HG03159 (cell line): ENCODE data around the gene BMPR1B.
A peak's percentile ranks its signal among the peaks of the same experiment; 100 is the strongest.

Experiments
- ATAC-seq: cut with Tn5 transposase; IDR thresholded peaks from one replicate; pipeline ENCODE4 v1.9.1; 2021; ENCODE audit warnings: mild to moderate bottlenecking, moderate library complexity; ENCODE audit not compliant: unreplicated experiment

Gene BMPR1B

DNA sequence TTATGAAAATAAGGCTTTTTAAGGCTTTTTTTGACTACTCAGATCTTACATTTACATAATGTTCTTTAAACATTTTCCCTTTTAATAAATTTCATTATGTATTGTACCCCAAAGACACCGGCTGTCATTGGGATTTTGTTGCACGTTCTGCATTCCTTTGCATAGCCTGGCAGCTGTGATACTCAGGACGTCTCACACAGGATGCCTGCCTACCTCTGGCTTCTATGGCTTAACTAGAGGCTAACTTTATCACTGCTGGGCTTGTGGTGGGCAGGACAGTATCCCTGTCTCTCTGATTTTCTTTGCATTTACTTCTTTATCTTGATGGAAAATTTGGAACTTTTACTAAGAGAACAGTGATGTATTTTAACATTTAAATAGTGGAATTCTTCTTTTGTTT is 147.8 kb downstream of the BMPR1B start:
- ATAC-seq, result no peak

DNA sequence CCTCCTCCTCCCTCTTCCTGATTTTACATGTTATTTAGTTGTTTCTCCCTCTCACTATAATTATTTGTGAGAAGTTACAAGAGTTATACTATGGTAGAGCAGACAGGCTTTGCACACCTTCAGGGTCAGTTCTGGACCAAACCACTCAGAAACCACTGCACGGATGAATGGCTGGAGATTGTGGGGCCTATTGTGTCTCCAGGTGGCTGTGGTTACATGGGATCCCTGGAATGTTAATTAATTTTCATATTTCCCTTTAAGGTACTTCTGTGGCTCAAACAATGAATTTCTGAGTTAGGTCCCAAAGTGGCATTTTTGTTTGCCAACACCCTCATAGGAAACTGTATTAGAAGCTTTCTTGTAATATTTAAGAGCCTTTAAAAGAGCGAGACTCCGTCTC is 151.9 kb downstream of the BMPR1B start:
- no peak for ATAC-seq

DNA sequence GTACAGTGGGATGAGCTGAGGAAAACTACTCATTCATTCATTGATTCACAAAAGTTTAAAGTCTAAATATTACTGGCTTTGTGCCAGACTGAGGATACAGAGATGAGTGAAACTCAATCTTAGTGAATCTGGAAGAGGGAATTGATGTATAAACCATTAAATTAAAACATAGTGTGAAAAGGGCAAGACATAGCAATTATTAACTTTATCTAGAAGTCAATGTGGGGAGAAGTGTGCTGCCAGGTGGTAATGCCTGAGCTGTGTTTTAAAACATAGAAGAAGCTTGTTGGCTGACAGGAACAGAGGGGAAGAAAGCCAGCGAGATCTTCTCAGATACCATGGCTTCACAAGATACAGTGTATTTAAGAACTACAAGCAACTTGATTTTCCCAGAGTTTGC is 153.4 kb downstream of the BMPR1B start:
- no peak for ATAC-seq

DNA sequence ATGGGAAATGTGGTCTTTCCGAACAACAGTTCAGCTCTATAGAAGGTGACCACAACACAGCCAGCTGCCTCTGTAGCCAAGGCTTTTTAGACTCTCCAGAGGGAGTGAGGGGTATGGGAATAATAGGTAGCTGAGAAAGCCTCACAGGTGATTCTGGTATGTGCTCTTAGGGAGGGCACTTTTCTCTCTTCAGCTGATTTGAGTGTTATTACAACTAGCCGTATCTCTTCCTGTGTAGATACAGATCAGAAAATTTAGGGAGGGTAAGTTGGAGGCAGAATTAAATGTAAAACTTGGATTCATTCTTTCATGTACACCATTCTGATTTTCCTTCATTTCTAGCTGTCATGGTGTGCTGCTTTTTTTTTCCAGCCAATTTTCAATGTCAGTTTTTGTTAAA is 154.9 kb downstream of the BMPR1B start:
- ATAC-seq, result no peak

DNA sequence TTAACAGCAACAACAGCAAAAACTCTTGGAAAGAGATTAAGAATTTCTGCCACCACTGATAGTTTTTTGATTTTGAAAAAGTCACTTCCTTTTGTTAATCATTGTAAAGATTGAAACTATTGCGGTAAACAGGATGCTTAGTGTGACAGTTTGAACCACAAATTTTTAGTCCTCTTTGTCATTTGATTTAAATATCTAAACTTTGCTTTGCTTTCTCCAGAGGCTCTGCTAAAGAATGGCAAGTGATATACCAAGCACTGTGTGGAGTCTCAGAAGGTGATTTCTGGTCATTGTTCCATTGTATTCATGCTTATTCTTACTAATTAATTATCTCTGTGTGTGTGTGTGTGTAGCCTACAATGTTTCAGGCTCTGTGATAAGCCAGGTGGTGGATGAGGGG is 155.6 kb downstream of the BMPR1B start:
- peak; percentile 93 for ATAC-seq

DNA sequence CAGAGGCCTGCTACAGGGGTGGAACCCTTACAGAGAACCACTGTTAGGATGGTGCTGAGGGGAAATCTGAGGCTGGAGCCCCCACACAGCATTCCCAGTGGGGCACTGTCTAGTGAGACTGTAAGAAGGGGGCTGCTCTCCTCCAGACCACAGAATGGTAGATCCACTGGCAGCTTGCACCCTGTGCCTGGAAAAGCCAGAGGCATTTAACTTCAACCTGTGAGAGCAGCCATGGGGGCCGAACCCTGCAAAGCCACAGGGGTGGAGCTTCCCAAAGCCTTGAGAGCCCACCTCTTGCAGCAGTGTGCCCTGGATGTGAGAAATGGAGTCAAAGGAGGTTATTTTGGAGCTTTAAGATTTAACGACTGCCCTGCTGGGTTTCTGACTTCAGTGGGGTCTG is 159.4 kb downstream of the BMPR1B start:
- no peak for ATAC-seq

DNA sequence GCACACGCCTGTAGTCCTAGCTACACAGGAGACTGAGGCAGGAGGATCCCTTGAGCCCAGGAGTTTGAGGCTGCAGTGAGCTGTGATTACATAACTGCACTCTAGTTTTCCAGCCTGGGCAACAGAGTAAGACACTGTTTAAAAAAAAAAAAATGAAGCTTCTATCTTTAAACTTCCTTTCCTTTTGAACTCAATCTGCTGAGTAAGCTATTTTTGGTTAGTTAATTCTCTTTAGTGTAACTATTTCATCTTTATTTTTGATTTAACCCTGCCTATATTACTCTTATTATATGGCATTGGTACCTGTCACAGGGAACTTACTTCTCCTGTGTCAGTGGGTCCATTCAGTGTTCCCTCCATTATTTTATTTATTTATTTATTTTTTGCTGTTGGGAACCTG is 160.8 kb downstream of the BMPR1B start:
- no peak for ATAC-seq

DNA sequence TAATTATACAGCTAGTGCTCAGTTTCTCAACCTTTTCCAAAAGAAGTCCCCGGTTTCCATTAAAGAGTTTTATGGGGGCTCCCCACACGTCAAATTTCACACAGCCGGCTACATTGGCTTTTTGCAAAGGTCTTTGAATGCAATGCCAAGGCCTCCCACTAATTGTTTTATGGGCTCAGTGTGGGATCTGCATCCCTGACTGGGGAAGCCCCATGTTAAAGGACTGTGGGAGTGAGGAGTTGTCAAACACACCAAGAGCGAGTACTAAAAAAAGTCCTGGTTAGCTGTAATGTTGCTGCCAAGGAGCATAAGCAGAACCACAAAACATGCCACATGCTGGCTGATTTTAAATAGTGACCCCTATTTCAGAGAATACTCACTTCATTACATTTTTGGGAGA is 162.6 kb downstream of the BMPR1B start:
- no peak for ATAC-seq

DNA sequence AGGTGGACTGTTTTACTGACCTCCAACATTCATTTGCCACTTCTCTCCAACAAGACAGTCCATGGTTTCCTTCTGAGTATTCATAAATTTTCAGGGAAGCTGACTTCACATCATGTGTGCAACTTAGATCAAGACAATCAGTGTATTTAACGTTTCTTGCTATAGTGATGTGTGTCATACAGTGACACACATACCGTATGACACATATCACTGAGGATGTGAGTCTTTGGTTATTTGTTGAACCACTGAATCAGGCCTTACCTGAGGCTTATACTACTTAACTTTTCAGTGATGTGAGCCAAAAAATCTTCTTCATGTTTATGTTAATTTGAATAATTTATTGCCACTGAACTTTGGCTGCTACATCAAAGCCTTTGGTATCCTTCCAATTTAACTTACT is 166.8 kb downstream of the BMPR1B start:
- ATAC-seq, result no peak

DNA sequence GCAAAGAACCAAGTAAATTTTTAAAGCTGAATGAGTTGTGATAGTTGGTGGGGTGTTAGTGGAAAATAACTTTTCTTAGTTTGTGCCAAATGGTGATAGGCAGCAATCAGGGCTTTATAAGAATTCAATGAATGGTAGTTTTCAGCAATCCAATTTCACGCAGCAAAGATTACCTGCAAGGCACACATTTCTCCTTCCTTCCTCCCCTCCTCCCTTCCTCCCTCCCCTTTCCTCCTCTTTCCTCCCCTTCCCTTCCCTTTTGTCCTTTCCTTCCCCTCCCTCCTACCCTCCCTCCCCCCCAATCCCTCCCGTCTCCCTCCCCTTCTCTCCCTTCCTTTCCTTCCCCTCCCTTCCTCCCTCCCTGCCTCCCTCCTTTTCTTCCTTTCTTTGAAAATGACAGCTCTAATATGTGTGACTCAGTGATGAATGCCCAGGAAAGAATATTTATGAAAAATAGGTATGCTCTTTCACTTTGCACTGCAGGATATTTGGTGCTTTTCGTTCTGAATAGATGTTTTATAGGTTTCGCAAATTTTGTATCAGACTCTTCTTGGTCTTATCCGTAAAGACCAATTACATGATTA is 168.1 kb downstream of the BMPR1B start:
- no peak for ATAC-seq

DNA sequence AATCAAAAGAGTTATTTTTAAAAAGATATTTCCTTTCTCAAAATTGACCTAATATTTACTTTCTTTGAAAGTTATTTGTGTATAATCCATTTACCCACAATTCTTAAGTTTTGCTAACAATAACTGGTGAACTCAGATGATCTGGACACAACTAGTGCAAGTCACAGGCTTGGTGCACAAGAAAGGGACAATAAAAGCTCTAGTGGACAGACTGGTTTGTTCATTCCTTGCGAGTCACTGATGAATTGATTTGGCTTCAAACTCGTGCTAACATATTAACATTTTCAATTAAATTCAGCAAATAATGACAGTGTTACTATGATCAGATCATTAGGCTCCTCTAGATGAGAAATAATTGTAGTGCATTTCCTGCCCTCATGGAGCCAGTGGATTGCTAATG is 169.2 kb downstream of the BMPR1B start:
- ATAC-seq, result no peak

DNA sequence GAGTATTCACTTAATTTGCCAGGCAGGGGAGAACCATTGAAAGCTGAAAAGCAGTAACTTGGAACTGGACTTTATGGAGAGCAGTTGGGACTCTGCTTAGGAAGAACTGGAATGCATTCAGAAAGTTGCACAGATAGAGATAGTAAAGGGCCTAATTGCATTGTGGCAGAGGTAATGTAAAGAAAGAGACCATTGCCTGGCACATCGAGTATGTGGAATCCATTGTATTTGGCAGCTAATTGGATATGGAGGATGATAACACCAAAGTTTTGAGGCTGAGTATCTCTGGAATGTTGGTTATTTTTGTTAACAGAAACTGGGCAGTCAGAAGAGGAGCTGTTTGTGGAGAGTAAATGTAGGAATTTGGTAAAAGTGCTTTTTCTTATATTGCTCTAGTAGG is 169.9 kb downstream of the BMPR1B start:
- ATAC-seq, result no peak

DNA sequence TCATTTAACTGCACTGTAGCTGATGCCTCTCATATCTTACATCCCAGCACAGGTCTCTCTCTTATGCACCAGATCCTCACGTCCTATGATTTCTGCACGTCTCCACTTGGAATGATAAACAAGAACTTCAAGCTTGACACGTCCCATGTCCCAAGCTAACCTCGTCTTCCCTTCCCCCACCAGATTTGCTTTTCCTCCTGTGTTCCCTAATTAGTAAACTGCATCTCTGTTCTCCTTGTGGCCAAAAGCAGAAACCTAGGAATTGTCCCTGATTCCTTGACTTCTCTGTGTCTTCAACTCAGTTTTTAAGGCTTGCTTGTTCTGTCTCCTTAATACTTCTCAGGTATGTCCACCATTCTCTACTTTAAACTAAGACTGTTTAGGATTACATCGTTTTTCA is 171.9 kb downstream of the BMPR1B start:
- ATAC-seq, result no peak

DNA sequence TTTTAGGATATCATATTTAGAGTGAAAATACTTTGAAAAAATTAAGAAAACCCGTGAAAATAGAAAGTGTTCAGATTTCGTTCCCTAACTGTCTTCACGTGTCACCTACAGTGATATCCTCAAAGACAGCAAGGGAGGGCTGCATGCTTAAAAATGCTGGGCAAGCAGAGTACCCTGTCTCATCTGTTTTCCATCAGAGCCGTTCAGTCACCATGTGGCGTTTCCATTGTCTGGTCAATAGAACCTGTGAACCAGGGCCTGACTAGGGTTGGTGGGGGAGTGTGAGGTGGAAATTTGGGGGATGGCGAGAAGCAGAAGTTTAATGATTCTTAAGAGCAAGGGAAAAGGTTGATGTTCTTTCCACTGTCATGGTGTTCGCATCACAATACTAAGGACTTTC is 173.9 kb downstream of the BMPR1B start:
- no peak for ATAC-seq

DNA sequence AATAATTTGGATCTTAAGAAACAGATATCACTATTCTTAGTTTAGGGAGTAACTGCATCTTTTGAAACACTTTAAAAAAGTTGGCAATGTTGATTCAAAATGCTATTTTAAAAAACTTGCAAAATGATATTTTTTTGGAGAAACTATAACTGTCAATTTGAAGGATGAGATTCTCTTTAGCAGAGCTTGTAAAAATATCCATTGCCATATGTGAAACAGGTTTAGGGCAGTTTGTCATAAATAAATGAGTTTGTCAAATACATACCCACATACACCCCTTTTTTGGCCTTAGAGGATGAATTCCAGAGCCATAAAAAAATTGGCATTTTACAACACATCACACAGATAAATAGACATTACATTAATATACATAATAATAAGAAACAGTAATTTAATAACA is 174.6 kb downstream of the BMPR1B start:
- ATAC-seq, result no peak

DNA sequence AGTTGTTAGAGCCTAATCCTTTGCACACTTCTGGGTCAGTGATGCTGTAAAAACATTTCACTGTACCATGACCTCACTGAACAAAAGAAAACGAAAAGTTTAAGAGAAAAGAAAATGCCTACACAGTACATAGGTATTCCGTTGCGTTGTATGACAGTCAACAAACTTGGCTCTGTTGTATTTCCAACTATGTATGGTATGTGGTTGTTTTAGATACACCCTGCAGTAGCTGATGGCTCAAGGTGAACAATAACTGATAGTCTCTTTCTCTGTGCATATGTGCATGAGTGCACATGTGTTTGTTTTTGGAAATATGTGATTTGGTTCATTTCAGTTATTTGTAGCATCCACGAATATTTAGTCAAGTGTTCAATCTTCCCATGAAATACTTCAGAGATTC is 176.0 kb downstream of the BMPR1B start:
- ATAC-seq, result no peak

DNA sequence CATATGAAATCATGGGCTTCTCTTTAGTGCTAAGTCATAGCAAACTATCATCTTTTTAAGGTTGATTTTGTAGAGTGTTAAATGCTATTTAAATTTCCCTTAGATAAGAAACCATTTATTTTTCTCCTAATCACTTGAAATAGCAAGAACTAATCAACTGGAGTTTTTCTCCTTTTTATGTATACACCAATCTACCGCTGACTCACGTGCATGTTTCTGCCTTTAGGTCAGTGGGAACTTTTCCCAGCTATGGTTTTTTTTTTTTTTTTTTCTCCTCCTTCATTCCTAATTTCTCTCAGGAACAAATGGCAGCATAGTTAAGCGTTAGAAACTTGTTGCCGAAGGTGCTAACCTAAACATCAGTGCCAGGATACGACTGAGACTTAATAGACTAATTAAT is 176.4 kb downstream of the BMPR1B start:
- ATAC-seq, result no peak

DNA sequence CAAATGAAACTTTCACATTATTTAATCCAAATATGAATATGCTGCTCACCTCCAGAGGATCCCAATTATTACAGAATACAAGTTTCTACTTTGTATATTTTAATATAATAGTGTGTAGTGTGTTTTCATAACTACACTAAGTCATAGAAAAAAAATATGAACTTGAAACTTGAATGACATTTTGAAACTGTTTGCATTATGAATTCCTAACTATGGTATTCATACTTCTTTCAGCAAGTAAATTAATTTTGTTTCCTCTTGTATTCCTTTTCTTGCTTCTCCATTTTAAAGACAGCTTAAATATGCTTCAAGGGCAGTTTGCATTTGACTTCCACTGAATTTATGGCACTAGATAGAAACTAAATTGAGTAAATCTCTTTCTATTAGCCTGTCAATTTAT is 177.1 kb downstream of the BMPR1B start:
- no peak for ATAC-seq

DNA sequence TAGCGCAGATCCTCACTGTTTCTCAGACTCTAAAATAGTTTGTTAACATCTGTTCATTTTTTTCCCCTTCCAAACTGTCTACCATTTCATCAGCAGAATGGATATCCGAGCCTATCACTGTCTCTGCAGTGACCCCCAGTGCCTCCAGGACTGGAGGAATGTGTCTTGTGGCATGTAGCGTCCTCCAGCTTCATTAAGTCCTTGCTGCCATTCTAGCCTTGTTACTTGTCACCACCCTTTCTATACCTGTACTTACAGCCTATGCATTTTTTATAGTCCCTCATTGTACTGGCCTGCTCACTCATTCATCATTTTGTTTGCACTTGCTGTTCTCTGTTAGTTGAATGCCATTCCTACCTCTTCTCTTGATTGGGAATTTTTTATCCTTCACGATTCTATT is 179.1 kb downstream of the BMPR1B start:
- ATAC-seq, result no peak

DNA sequence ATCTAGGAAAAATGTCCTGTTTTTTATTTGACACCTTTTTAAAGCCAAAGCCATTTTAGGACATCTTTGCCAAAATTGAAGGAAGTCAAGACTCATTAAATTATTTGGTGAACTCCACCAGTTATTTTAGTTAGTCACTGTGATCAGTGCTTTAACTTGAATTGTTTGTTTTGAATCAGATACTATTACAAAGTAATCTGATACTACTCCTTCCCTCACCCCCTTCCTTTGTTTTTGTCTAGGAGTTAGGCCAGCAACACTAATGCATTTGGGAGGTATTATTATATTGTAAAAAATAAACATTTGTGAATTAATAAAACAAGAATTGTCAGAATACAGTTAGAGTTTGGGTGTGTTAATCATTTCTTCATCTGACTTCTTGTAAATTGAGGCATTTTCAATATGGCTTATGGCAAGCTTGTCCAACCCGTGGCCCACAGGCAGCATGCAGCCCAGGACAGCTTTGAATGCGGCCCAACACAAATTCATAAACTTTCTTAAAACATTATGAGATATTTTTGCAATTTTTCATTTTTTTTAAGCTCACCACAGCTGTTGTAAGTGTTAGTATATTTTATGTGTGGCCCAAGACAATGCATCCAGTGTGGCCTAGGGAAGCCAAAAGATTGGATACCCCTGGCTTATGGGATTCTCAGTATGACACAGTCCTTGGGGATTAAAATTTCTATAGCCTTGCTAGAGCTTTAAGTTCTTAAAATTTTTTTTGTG is 182.2 kb downstream of the BMPR1B start:
- ATAC-seq, result no peak

DNA sequence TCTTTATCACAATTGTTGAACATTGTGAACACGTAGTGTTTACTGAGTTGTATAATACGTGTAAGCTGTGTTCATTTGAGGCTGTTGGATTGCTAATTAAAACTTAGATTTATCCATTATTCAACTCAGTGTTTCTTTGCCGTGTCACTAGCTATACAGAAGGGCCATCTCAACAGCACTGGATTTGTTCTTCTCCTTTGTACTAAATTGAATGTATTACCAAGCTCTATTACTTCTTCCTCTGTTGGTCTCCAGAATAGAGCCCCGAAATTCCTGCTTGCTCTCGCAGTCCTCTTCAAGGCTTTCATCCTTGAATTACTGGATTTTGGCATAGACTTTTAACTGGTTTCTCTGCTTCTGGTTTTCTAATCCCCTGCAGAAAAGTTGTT is 182.8 kb downstream of the BMPR1B start:
- ATAC-seq, result no peak

DNA sequence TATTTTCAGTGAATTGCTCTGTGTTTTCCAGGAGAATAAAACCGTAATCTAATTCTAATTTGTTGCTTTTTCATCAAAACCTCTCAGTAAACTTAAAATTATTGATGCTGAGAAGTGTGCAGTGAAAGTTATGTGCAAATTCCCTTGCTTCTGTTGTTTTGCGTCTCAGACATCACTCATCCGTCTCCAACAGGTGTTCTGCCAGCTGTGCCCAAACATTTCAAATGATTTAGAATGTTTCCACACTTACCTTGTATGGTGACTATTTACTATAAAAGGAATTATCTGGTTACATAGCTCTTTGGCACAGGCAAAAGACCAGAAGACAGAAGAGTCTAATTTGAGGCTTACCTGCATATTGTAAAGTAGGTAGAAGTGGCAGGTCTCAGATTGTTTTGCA is 184.0 kb downstream of the BMPR1B start:
- no peak for ATAC-seq

DNA sequence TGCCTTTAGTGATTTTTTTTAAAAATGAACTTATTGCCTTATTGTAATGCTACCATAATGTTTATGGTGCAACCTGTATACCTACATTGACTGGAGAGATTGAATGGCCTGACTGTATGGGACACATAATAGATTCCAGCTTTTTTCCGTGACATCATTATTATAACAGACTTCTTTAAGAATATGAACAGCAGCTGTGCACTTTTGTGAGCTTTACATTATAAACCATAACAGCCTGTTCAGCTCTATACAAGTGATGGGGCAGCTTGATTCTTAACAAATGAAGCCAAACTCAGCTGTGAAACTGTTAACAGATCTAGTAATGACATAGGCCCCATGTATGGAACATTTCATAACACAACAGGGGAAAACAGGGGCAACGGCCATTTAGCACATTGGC is 187.0 kb downstream of the BMPR1B start:
- no peak for ATAC-seq
